ENCODE measurements around the gene MACF1. TPM values are rescaled to one million over a fixed set of nuclear protein-coding genes. Genes with fewer than 3 reads are reported as not detected.

MACF1 gene
- total RNA-seq, 2 experiments from 2014 or later, result 353 to 366 TPM

DNA sequence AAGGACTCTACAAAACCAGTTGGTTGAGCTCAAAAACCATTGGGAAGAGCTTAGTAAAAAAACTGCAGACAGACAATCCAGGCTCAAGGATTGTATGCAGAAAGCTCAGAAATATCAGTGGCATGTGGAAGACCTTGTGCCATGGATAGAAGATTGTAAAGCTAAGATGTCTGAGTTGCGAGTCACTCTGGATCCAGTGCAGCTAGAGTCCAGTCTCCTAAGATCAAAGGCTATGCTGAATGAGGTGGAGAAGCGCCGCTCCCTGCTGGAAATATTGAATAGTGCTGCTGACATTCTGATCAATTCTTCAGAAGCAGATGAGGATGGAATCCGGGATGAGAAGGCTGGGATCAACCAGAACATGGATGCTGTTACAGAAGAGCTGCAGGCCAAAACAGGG lies 183.0 kb downstream of the MACF1 start:
- Mint-ChIP-seq H3K4me3 (no peak overlapping the region), H3K4me1 (ENCODE audit: low read depth) (peaks cover 16% of the 10 kb centered on the region), H3K9me3 (ENCODE audit: insufficient read depth) (no peaks in the 10 kb centered on the region), H3K27me3 (ENCODE audit: low read depth) (no peaks in the 10 kb centered on the region), H3K36me3 (ENCODE audit: low read depth) (peaks cover 69% of the 10 kb centered on the region), H3K27ac (no peak overlapping the region)
- CTCF ChIA-PET, result interaction anchor here (0.9 to 3.0 kb wide), 6 partner anchors 8 to 205 kb away, joined by 3 to 11 read pairs (median 3); no protein-coding TSS in a partner anchor
- ATAC-seq (no peak), DNase-seq (no peak)
- POLR2A ChIA-PET, result no interaction called here

- no peak overlapping the region for H3K27ac Mint-ChIP-seq
- H3K27me3 Mint-ChIP-seq (ENCODE audit: low read depth), result no peaks in the 10 kb centered on the region
- no peaks in the 10 kb centered on the region for H3K9me3 Mint-ChIP-seq (ENCODE audit: insufficient read depth)
- ChIA-PET POLR2A (interaction anchor here (0.7 to 1.6 kb wide), 2 partner anchors 97 to 187 kb away, joined by 3 read pairs; no protein-coding TSS in a partner anchor), CTCF (interaction anchor here (1.5 to 8.4 kb wide), 2 partner anchors 17 to 23 kb away, joined by 3 to 66 read pairs; no protein-coding TSS in a partner anchor)
- H3K4me3 Mint-ChIP-seq, result no peak overlapping the region
- peaks cover 66% of the 10 kb centered on the region for H3K36me3 Mint-ChIP-seq (ENCODE audit: low read depth)
- peaks cover 54% of the 10 kb centered on the region for H3K4me1 Mint-ChIP-seq (ENCODE audit: low read depth)
- ATAC-seq (no peak), DNase-seq (no peak)
Measured at GRCh38 chr1:39391691-39392679, 187.5 kb downstream of the MACF1 start.

DNA sequence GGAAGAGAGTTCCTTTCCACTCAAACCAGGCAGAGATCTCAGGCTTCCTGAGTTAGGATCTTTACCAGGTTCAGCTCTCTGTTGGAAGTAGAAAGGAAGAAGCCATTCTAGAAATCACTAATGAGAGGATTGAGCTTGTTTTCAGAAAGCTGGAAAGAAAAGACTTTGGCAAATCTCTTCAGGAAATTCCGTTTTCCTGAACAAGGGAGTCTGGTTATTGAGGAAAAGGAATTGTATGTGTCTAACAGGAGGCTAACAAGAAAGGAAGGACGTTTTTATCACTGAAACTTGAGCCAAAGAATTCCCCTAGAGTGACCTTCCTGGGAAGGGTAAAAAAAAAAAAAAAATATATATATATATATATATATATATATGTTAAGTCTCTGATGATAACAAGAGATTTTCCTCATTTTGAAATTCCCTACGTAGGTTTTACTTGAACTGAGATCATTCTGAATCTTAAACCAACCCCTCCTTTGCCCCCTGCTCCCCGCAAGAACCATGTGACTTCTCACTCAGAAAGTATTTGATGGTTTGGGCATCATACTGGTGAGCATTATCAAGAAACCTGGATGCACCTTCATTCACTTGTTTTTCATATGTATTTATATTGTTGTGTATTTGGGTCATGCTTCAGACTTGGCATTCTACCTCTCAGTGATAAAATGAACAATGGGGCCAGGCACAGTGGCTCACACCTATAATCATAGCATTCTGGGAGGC lies 188.5 kb downstream of the MACF1 start:
- ATAC-seq (no peak), DNase-seq (no peak)
- Mint-ChIP-seq H3K4me1 (ENCODE audit: low read depth) (peaks cover 57% of the 10 kb centered on the region), H3K4me3 (no peak overlapping the region), H3K27me3 (ENCODE audit: low read depth) (no peaks in the 10 kb centered on the region), H3K36me3 (ENCODE audit: low read depth) (peaks cover 58% of the 10 kb centered on the region), H3K27ac (no peak overlapping the region), H3K9me3 (ENCODE audit: insufficient read depth) (no peaks in the 10 kb centered on the region)
- ChIA-PET POLR2A (no interaction called here), CTCF (interaction anchor here (1.3 to 8.4 kb wide), 2 partner anchors 16 to 209 kb away, joined by 3 to 66 read pairs; no protein-coding TSS in a partner anchor)

DNA sequence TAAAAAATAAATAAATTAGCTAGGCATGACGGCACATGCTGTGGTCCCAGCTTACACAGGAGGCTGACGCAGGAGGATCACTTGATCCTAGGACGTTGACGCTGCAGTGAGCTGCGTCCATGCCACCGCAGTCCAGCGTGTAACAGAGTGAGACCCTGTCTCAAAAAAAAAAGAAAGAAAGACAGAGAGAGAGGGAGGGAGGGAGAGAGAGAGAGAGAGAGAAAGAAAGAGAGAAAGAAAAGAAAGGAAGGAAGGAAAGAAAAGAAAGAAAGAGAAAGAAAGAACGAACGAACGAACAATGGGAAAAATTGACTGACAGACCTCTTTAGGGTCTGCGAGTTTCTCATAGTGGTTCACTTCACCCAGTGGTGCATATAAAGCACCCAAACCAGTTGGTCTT lies 189.2 kb downstream of the MACF1 start:
- no peak for ATAC-seq

GRCh38 chr1:39394059-39394458 lies 189.6 kb downstream of the MACF1 start:
- ATAC-seq, result no peak
- H3K27ac Mint-ChIP-seq, result peak overlapping the region; percentile 7

More for the DNA sequence above, 189.2 kb downstream of the MACF1 start:
- no peaks in the 10 kb centered on the region for H3K27me3 Mint-ChIP-seq (ENCODE audit: low read depth)
- H3K9me3 Mint-ChIP-seq (ENCODE audit: insufficient read depth), result no peaks in the 10 kb centered on the region
- peaks cover 63% of the 10 kb centered on the region for H3K4me1 Mint-ChIP-seq (ENCODE audit: low read depth)
- DNase-seq, result no peak
- POLR2A ChIA-PET, result no interaction called here
- CTCF ChIA-PET, result interaction anchor here (1.3 to 8.4 kb wide), 2 partner anchors 15 to 210 kb away, joined by 3 to 66 read pairs; no protein-coding TSS in a partner anchor
- peaks cover 57% of the 10 kb centered on the region for H3K36me3 Mint-ChIP-seq (ENCODE audit: low read depth)
- H3K4me3 Mint-ChIP-seq, result no peak overlapping the region
- no peak overlapping the region for H3K27ac Mint-ChIP-seq

DNA sequence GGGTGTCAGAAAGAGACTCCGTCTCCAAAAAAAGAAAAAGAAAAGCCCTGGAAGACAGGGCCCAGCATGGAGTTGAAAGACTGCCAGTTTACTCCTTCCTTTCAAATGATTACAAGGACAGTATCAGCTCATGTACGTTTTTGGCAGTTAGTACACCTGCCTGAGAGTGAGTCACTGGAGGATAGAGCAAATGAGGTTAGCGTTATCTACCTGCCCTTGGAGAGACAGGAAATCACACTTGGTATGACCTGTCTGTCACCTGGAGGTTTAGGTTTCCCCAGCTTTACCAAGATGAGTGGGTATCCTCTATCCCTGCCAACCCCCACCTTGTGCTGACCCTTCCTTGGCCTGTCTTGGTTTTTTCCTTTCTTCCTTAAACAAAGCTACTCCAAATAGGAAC lies 190.1 kb downstream of the MACF1 start:
- Mint-ChIP-seq H3K27ac (peak overlapping the region; percentile 7), H3K27me3 (ENCODE audit: low read depth) (no peaks in the 10 kb centered on the region), H3K9me3 (ENCODE audit: insufficient read depth) (no peaks in the 10 kb centered on the region), H3K4me3 (no peak overlapping the region), H3K36me3 (ENCODE audit: low read depth) (peaks cover 56% of the 10 kb centered on the region), H3K4me1 (ENCODE audit: low read depth) (peaks cover 68% of the 10 kb centered on the region)
- POLR2A ChIA-PET, result no interaction called here
- peak; percentile 67 for ATAC-seq
- CTCF ChIA-PET, result interaction anchor here (1.3 to 8.4 kb wide), 2 partner anchors 14 to 211 kb away, joined by 3 to 66 read pairs; no protein-coding TSS in a partner anchor
- DNase-seq, result no peak

More at GRCh38 chr1:39394059-39394458, 189.6 kb downstream of the MACF1 start:
- Mint-ChIP-seq H3K4me1 (ENCODE audit: low read depth) (peaks cover 68% of the 10 kb centered on the region), H3K27me3 (ENCODE audit: low read depth) (no peaks in the 10 kb centered on the region), H3K9me3 (ENCODE audit: insufficient read depth) (no peaks in the 10 kb centered on the region), H3K36me3 (ENCODE audit: low read depth) (peaks cover 55% of the 10 kb centered on the region), H3K4me3 (no peak overlapping the region)
- CTCF ChIA-PET, result interaction anchor here (1.3 to 8.4 kb wide), 2 partner anchors 15 to 210 kb away, joined by 3 to 66 read pairs; no protein-coding TSS in a partner anchor
- DNase-seq, result no peak
- POLR2A ChIA-PET, result no interaction called here

DNA sequence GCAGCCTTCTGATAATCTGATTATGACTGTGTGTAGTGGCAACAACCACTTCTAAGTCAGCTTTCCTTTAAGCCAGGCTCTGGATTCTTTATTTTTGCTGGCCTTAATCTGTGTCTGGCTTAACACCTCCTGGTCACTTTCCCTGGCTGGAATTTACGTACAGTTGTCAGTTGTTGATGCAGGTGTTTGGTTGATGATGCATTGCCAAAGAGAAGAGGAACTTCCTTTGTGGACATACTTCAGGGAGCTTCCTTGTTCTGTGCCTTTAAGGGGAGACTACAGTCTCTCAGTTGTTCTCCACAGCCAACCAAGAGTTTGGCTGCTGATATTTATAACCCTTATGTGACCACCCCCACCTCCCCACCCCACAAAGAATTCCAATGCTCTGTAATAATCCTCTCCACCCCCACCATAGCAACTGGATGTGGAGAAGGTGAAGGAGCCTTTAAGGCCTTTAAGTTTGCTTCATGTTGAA lies 190.9 kb downstream of the MACF1 start:
- no peak overlapping the region for H3K27ac Mint-ChIP-seq
- no peak overlapping the region for H3K4me3 Mint-ChIP-seq
- ChIA-PET CTCF (interaction anchor here (1.0 to 8.4 kb wide), 3 partner anchors 8 to 20 kb away, joined by 3 to 66 read pairs (median 3); no protein-coding TSS in a partner anchor), POLR2A (no interaction called here)
- no peak for ATAC-seq
- peaks cover 52% of the 10 kb centered on the region for H3K36me3 Mint-ChIP-seq (ENCODE audit: low read depth)
- no peak for DNase-seq
- no peaks in the 10 kb centered on the region for H3K9me3 Mint-ChIP-seq (ENCODE audit: insufficient read depth)
- H3K4me1 Mint-ChIP-seq (ENCODE audit: low read depth), result peaks cover 68% of the 10 kb centered on the region
- H3K27me3 Mint-ChIP-seq (ENCODE audit: low read depth), result no peaks in the 10 kb centered on the region

GRCh38 chr1:39396671-39397070 lies 192.2 kb downstream of the MACF1 start:
- ATAC-seq (no peak), DNase-seq (no peak)
- Mint-ChIP-seq H3K27ac (no peak overlapping the region), H3K27me3 (ENCODE audit: low read depth) (no peaks in the 10 kb centered on the region), H3K9me3 (ENCODE audit: insufficient read depth) (no peaks in the 10 kb centered on the region), H3K4me3 (no peak overlapping the region), H3K36me3 (ENCODE audit: low read depth) (peaks cover 47% of the 10 kb centered on the region), H3K4me1 (ENCODE audit: low read depth) (peaks cover 62% of the 10 kb centered on the region)
- ChIA-PET CTCF (interaction anchor here (1.0 to 8.4 kb wide), 3 partner anchors 9 to 12 kb away, joined by 3 to 66 read pairs (median 3); no protein-coding TSS in a partner anchor), POLR2A (no interaction called here)

DNA sequence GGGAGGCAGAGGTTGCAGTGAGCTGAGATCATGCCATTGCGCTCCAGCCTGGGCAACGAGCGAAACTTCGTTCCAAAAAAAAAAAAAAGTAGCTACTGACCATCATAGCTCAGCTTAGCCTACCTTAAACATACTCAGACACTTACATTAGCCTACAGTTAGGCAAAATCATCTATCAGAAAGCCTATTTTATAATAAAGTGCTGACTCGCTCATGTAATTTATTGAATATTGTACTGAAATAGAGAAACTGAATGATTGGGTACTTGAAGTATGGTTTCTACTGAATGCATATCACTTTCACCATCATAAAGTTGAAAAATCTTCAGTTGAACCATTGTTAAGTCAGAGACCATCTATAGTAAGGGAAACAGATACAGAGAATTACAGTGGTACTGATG lies 193.0 kb downstream of the MACF1 start:
- no peak for ATAC-seq
- CTCF ChIA-PET, result interaction anchor here (0.9 to 4.9 kb wide), 3 partner anchors 8 to 13 kb away, joined by 3 to 45 read pairs (median 3); no protein-coding TSS in a partner anchor
- peaks cover 42% of the 10 kb centered on the region for H3K36me3 Mint-ChIP-seq (ENCODE audit: low read depth)
- no peaks in the 10 kb centered on the region for H3K27me3 Mint-ChIP-seq (ENCODE audit: low read depth)
- peaks cover 54% of the 10 kb centered on the region for H3K4me1 Mint-ChIP-seq (ENCODE audit: low read depth)
- H3K4me3 Mint-ChIP-seq, result no peak overlapping the region
- DNase-seq, result no peak
- no peaks in the 10 kb centered on the region for H3K9me3 Mint-ChIP-seq (ENCODE audit: insufficient read depth)
- POLR2A ChIA-PET, result no interaction called here
- no peak overlapping the region for H3K27ac Mint-ChIP-seq

DNA sequence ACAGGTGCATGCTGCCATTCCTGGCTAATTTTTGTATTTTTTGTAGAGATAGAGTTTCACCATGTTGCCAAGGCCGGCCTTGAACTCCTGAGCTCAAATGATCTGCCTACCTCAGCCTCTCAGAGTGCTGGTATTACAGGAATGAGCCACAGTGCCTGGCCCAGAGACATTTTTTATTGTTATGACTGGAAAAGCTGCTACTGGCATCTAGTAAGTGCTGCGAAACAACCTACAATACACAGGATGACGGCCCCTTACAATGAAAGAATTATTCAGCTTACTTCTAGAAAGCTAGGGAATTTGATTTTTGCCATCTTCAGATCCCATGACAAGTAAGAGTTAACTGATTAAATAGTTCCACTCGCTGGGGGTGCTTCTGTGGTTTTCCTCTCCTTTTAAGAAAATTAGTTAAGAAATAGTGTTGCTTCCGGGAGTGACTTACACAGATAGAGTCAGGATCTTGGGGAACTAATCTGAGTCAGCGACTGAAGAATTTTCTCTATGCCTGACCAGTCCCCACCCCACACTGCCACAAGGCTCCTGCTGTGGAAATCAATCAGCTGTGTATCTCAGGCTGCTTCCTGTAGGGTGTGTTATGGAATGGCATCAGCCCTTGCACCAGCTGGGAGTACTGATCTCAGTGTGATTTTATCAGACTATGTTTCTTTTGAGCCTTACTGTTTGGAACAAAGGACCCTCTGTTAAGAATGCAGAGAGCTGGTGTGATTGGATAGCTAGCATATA lies 194.0 kb downstream of the MACF1 start:
- H3K9me3 Mint-ChIP-seq (ENCODE audit: insufficient read depth), result no peaks in the 10 kb centered on the region
- POLR2A ChIA-PET, result no interaction called here
- H3K4me3 Mint-ChIP-seq, result no peak overlapping the region

GRCh38 chr1:39401106-39401505 lies 196.6 kb downstream of the MACF1 start:
- CTCF ChIA-PET, result interaction anchor here (1.2 to 4.9 kb wide), 2 partner anchors 10 to 41 kb away, joined by 3 to 45 read pairs; no protein-coding TSS in a partner anchor
- Mint-ChIP-seq H3K4me3 (no peak overlapping the region), H3K36me3 (ENCODE audit: low read depth) (peaks cover 35% of the 10 kb centered on the region), H3K9me3 (ENCODE audit: insufficient read depth) (no peaks in the 10 kb centered on the region), H3K4me1 (ENCODE audit: low read depth) (peaks cover 28% of the 10 kb centered on the region), H3K27me3 (ENCODE audit: low read depth) (no peaks in the 10 kb centered on the region), H3K27ac (no peak overlapping the region)
- POLR2A ChIA-PET, result no interaction called here
- no peak for ATAC-seq
- DNase-seq, result no peak

More for the DNA sequence above, 194.0 kb downstream of the MACF1 start:
- peaks cover 45% of the 10 kb centered on the region for H3K4me1 Mint-ChIP-seq (ENCODE audit: low read depth)
- CTCF ChIA-PET, result interaction anchor here (0.8 to 4.9 kb wide), 4 partner anchors 9 to 54 kb away, joined by 3 to 45 read pairs (median 3); no protein-coding TSS in a partner anchor
- no peaks in the 10 kb centered on the region for H3K27me3 Mint-ChIP-seq (ENCODE audit: low read depth)
- ATAC-seq (peak; percentile 60), DNase-seq (no peak)
- peak overlapping the region; percentile 60 for H3K27ac Mint-ChIP-seq
- peaks cover 41% of the 10 kb centered on the region for H3K36me3 Mint-ChIP-seq (ENCODE audit: low read depth)

Measured in activated CD8-positive, alpha-beta T cell treated with anti-CD3 and anti-CD28 coated beads, Interleukin-2, amount 10 ng/mL, durations not matched to agents 7 days and 5 days (primary cell).